Activated CD4-positive, alpha-beta T cell treated with anti-CD3 and anti-CD28 coated beads, Interleukin-2, amount 50 U/mL, for 1 hour (primary cell): ENCODE data around the gene CTNNA2.

Experiments used
- DNase-seq: peaks from one replicate; pipeline ENCODE4 v3.0.0-alpha.2; 2020

The CTNNA2 gene

GRCh38 chr2:79512442-79513401, at the start of gene CTNNA2:
CTNNA2 (plus strand) TSS chr2:79513051.
- no peak for DNase-seq

- DNase-seq = no peak
Measured at GRCh38 chr2:79487399-79487798, 25.5 kb upstream of the CTNNA2 start.

GRCh38 chr2:79511320-79511951, 1.4 kb upstream of the CTNNA2 start:
- no peak for DNase-seq

- no peak for DNase-seq
Measured at GRCh38 chr2:79513711-79514110, 860 bp downstream of the CTNNA2 start.

GRCh38 chr2:79529636-79530035, 16.8 kb downstream of the CTNNA2 start:
- no peak for DNase-seq

- DNase-seq = no peak
Measured at GRCh38 chr2:79530443-79530842, 17.6 kb downstream of the CTNNA2 start.

GRCh38 chr2:79547568-79547967, 34.7 kb downstream of the CTNNA2 start:
- no peak for DNase-seq

- DNase-seq = no peak
Measured at GRCh38 chr2:79552653-79553052, 39.8 kb downstream of the CTNNA2 start.

GRCh38 chr2:79554899-79555298, 42.0 kb downstream of the CTNNA2 start:
- DNase-seq = no peak

- no peak for DNase-seq
Measured at GRCh38 chr2:79564065-79564464, 51.2 kb downstream of the CTNNA2 start.

GRCh38 chr2:79569048-79569447, 56.2 kb downstream of the CTNNA2 start:
- no peak for DNase-seq

GRCh38 chr2:79573895-79574674, 61.2 kb downstream of the CTNNA2 start:
- DNase-seq = no peak

- no peak for DNase-seq
Measured at GRCh38 chr2:79576451-79576850, 63.6 kb downstream of the CTNNA2 start.

GRCh38 chr2:79578952-79579351, 66.1 kb downstream of the CTNNA2 start:
- no peak for DNase-seq

- no peak for DNase-seq
Measured at GRCh38 chr2:79580175-79580574, 67.3 kb downstream of the CTNNA2 start.

- DNase-seq = no peak
Measured at GRCh38 chr2:79585701-79586433, 73.0 kb downstream of the CTNNA2 start.

GRCh38 chr2:79591281-79591680, 78.4 kb downstream of the CTNNA2 start:
- DNase-seq = no peak

GRCh38 chr2:79593237-79593867, 80.5 kb downstream of the CTNNA2 start:
- DNase-seq = no peak

- DNase-seq = no peak
Measured at GRCh38 chr2:79596403-79596802, 83.6 kb downstream of the CTNNA2 start.

GRCh38 chr2:79604748-79605147, 91.9 kb downstream of the CTNNA2 start:
- no peak for DNase-seq

- DNase-seq = no peak
Measured at GRCh38 chr2:79611448-79612016, 98.7 kb downstream of the CTNNA2 start.

GRCh38 chr2:79612999-79613398, 100.1 kb downstream of the CTNNA2 start:
- DNase-seq = no peak
